Nephron progenitor cell (in vitro differentiated cells): Measurements from ENCODE around the gene CPM.
A peak's percentile ranks its signal among the peaks of the same experiment; 100 is the strongest.

Experiments used
- DNase-seq: peaks from one replicate; pipeline ENCODE4 v3.0.0; 2021
- H3K27ac Mint-ChIP-seq: 2 replicates; pipeline ENCODE4 v1.8.0; 2021; ENCODE audit warnings: mild to moderate bottlenecking, moderate library complexity, mixed read lengths
- H3K27me3 Mint-ChIP-seq: 2 replicates; pipeline ENCODE4 v1.8.0; 2021; ENCODE audit warnings: mild to moderate bottlenecking, low read depth, mixed read lengths; ENCODE audit not compliant: poor library complexity
- H3K36me3 Mint-ChIP-seq: 2 replicates; pipeline ENCODE4 v1.8.0; 2021; ENCODE audit warnings: low read depth, mixed read lengths
- H3K4me1 Mint-ChIP-seq: 2 replicates; pipeline ENCODE4 v1.8.0; 2021; ENCODE audit warnings: mixed read lengths
- H3K4me3 Mint-ChIP-seq: 2 replicates; pipeline ENCODE4 v1.8.0; 2021; ENCODE audit warnings: mild to moderate bottlenecking, moderate library complexity, mixed read lengths
- H3K9me3 Mint-ChIP-seq: 2 replicates; pipeline ENCODE4 v1.8.0; 2021; ENCODE audit warnings: mild to moderate bottlenecking, moderate library complexity, mixed read lengths
- TF ChIP-seq, protein P1 (sequence below): fragments of 200-600 bp; sonication (generic); IDR thresholded peaks from 2 replicates; pipeline ENCODE4 v1.5.0; 2021; ENCODE audit warnings: antibody characterized with exemption

CPM gene

GRCh38 chr12:68932961-68933893, at the start of gene CPM:
Gene CPM, minus strand, starts transcription at chr12:68933171. Its CDS starts 334 bp downstream, at chr12:68932837.
- DNase-seq = peak; percentile 84
- Mint-ChIP-seq H3K27ac (no peak within 1 kb of the TSS), H3K27me3 (peaks cover 54% of the 10 kb centered on the region)

GRCh38 chr12:68981516-68981915, 48.5 kb upstream of the CPM start:
- peaks cover 6% of the 10 kb centered on the region for H3K4me1 Mint-ChIP-seq
- no peaks in the 10 kb centered on the region for H3K36me3 Mint-ChIP-seq
- peaks cover 17% of the 10 kb centered on the region for H3K9me3 Mint-ChIP-seq
- TF ChIP-seq, protein P1, sequence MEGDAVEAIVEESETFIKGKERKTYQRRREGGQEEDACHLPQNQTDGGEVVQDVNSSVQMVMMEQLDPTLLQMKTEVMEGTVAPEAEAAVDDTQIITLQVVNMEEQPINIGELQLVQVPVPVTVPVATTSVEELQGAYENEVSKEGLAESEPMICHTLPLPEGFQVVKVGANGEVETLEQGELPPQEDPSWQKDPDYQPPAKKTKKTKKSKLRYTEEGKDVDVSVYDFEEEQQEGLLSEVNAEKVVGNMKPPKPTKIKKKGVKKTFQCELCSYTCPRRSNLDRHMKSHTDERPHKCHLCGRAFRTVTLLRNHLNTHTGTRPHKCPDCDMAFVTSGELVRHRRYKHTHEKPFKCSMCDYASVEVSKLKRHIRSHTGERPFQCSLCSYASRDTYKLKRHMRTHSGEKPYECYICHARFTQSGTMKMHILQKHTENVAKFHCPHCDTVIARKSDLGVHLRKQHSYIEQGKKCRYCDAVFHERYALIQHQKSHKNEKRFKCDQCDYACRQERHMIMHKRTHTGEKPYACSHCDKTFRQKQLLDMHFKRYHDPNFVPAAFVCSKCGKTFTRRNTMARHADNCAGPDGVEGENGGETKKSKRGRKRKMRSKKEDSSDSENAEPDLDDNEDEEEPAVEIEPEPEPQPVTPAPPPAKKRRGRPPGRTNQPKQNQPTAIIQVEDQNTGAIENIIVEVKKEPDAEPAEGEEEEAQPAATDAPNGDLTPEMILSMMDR = no peak
- DNase-seq = no peak
- no peak overlapping the region for H3K27ac Mint-ChIP-seq
- no peak overlapping the region for H3K4me3 Mint-ChIP-seq
- peaks cover 6% of the 10 kb centered on the region for H3K27me3 Mint-ChIP-seq

More at GRCh38 chr12:68932961-68933893, at the start of gene CPM:
- Mint-ChIP-seq H3K4me1 (peaks cover 9% of the 10 kb centered on the region), H3K9me3 (peaks cover 10% of the 10 kb centered on the region), H3K4me3 (peak within 1 kb of the TSS; percentile 84), H3K36me3 (no peaks in the 10 kb centered on the region)
- TF ChIP-seq, protein P1 = no peak

GRCh38 chr12:68980476-68981212, 47.7 kb upstream of the CPM start:
- Mint-ChIP-seq H3K4me3 (no peak overlapping the region), H3K9me3 (peaks cover 17% of the 10 kb centered on the region), H3K36me3 (no peaks in the 10 kb centered on the region), H3K27me3 (peaks cover 6% of the 10 kb centered on the region), H3K27ac (no peak overlapping the region), H3K4me1 (peaks cover 6% of the 10 kb centered on the region)
- TF ChIP-seq, protein P1 = no peak
- no peak for DNase-seq

- no peaks in the 10 kb centered on the region for H3K36me3 Mint-ChIP-seq
- no peak overlapping the region for H3K27ac Mint-ChIP-seq
- H3K4me1 Mint-ChIP-seq = peaks cover 10% of the 10 kb centered on the region
- no peak overlapping the region for H3K4me3 Mint-ChIP-seq
- DNase-seq = no peak
- TF ChIP-seq, protein P1 = no peak
- H3K27me3 Mint-ChIP-seq = no peaks in the 10 kb centered on the region
- H3K9me3 Mint-ChIP-seq = peaks cover 13% of the 10 kb centered on the region
Observed at GRCh38 chr12:68978678-68979077, 45.7 kb upstream of the CPM start.

DNA sequence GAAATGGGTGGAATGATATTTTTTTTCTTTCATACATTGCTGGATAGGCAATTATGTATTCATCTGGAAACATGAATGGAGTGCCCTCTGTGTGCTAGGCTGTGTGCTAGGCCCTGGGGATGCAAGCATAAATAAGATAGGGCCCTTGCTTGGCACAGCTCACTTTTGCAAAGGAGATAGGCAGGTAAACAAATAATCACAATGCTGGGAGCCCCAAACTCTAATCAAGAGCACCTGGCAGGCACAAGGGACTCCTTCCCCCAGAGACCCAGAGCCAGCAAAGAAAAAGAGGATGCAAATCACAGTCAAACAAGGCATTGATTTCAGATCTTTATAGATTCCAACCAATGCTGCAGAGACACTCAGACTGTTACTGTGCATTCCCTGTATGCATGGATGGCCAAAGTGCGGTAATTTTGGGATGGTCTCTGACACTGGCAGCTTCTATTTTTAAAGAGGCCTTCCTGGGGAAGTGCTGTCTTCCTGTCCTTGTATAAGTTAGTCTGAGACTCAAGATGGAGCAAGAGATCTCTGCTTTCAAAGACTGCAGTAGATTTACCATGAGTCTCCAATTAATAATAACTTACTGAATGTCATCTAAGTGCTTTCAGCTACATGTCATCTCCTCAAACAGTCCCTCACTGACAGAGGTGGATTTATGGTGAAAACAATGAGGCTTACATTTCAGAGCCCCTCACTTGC, 45.1 kb upstream of the CPM start:
- H3K27ac Mint-ChIP-seq = no peak overlapping the region

More for the DNA sequence above, 45.1 kb upstream of the CPM start:
- Mint-ChIP-seq H3K4me1 (peaks cover 10% of the 10 kb centered on the region), H3K36me3 (no peaks in the 10 kb centered on the region), H3K27me3 (no peaks in the 10 kb centered on the region), H3K9me3 (peaks cover 7% of the 10 kb centered on the region), H3K4me3 (no peak overlapping the region)
- DNase-seq = no peak
- TF ChIP-seq, protein P1 = no peak
